NCI-H1436 treated with DMSO at 0.1 percent for 48 hours (cell line): ENCODE measurements around the gene ENDOU.
A peak's percentile ranks its signal among the peaks of the same experiment; 100 is the strongest.

Source experiments
- DNase-seq: peaks from one replicate; lab custom pipeline; 2025; lab: John Stamatoyannopoulos, UW

ENDOU gene

GRCh38 chr12:47757364-47757839 is 32.1 kb upstream of the ENDOU start:
- DNase-seq: no peak

GRCh38 chr12:47755655-47756562 is 30.6 kb upstream of the ENDOU start:
- DNase-seq: no peak

- DNase-seq: no peak
These were observed 29.6 kb upstream of the ENDOU start for GRCh38 chr12:47754881-47755280.

- no peak for DNase-seq
These were observed 28.8 kb upstream of the ENDOU start for GRCh38 chr12:47754126-47754525.

- DNase-seq: no peak
These were observed 28.0 kb upstream of the ENDOU start for GRCh38 chr12:47753021-47754001.

- DNase-seq: no peak
These were observed 27.3 kb upstream of the ENDOU start for GRCh38 chr12:47752552-47752951.

- DNase-seq: no peak
These were observed 26.8 kb upstream of the ENDOU start for GRCh38 chr12:47752121-47752520.

GRCh38 chr12:47751561-47751960 is 26.3 kb upstream of the ENDOU start:
- DNase-seq: no peak

GRCh38 chr12:47750916-47751470 is 25.7 kb upstream of the ENDOU start:
- no peak for DNase-seq

- no peak for DNase-seq
These were observed 25.0 kb upstream of the ENDOU start for GRCh38 chr12:47750229-47750798.

- DNase-seq: no peak
These were observed 23.6 kb upstream of the ENDOU start for GRCh38 chr12:47748899-47749298.

- no peak for DNase-seq
These were observed 23.2 kb upstream of the ENDOU start for GRCh38 chr12:47748507-47748828.

- DNase-seq: no peak
These were observed 22.6 kb upstream of the ENDOU start for GRCh38 chr12:47747596-47748506.

- DNase-seq: no peak
These were observed 21.8 kb upstream of the ENDOU start for GRCh38 chr12:47747126-47747525.

GRCh38 chr12:47746523-47746922 is 21.2 kb upstream of the ENDOU start:
- DNase-seq: no peak

GRCh38 chr12:47746073-47746472 is 20.8 kb upstream of the ENDOU start:
- DNase-seq: no peak

GRCh38 chr12:47745485-47746041 is 20.3 kb upstream of the ENDOU start:
- DNase-seq: no peak

- DNase-seq: no peak
These were observed 19.6 kb upstream of the ENDOU start for GRCh38 chr12:47744778-47745436.

GRCh38 chr12:47744005-47744651 is 18.8 kb upstream of the ENDOU start:
- DNase-seq: peak; percentile 17
